Hepatocyte (in vitro differentiated cells): ENCODE results near the gene RRP12. TPM values are rescaled to one million over a fixed set of nuclear protein-coding genes. Genes with fewer than 3 reads are reported as not detected.

Experiments used
- DNase-seq: peaks from one replicate; pipeline ENCODE4 v3.0.0-alpha.2; 2016; ENCODE audit warnings: low spot score
- H2AFZ ChIP-seq: fragments of 200-600 bp; sonication (generic); 2 replicates; pipeline ENCODE4 v1.6.0; 2016; ENCODE audit warnings: antibody characterized with exemption, mild to moderate bottlenecking
- H3K27ac ChIP-seq: fragments of 200-600 bp; sonication (generic); 2 replicates; pipeline ENCODE4 v1.5.1; 2016; ENCODE audit warnings: mild to moderate bottlenecking
- H3K27me3 ChIP-seq: fragments of 200-600 bp; sonication (generic); 2 replicates; pipeline ENCODE4 v1.6.1; 2016
- H3K36me3 ChIP-seq: fragments of 200-600 bp; sonication (generic); replicated peaks from 2 replicates; pipeline ENCODE4 v1.5.1; 2016; ENCODE audit warnings: low read depth; ENCODE audit not compliant: insufficient read depth
- H3K4me1 ChIP-seq: fragments of 200-600 bp; sonication (generic); 2 replicates; pipeline ENCODE4 v1.5.1; 2016; ENCODE audit warnings: mild to moderate bottlenecking, moderate library complexity; ENCODE audit not compliant: insufficient read depth
- H3K4me2 ChIP-seq: fragments of 200-600 bp; sonication (generic); 2 replicates; pipeline ENCODE4 v1.6.0; 2016
- H3K4me3 ChIP-seq: fragments of 200-600 bp; sonication (generic); 2 replicates; pipeline ENCODE4 v1.5.1; 2016; ENCODE audit warnings: mild to moderate bottlenecking
- H3K79me2 ChIP-seq: fragments of 200-600 bp; sonication (generic); 2 replicates; pipeline ENCODE4 v1.6.0; 2017; ENCODE audit warnings: mild to moderate bottlenecking
- H3K9me2 ChIP-seq: fragments of 200-600 bp; sonication (generic); replicated peaks from 2 replicates; pipeline ENCODE4 v1.6.0; 2017; ENCODE audit warnings: mild to moderate bottlenecking; ENCODE audit not compliant: insufficient read depth
- H3K9me3 ChIP-seq: fragments of 200-600 bp; sonication (generic); 2 replicates; pipeline ENCODE4 v1.5.1; 2016; ENCODE audit warnings: low read depth, mild to moderate bottlenecking
- H4K20me1 ChIP-seq: fragments of 200-600 bp; sonication (generic); 2 replicates; pipeline ENCODE4 v1.6.0; 2016; ENCODE audit warnings: mild to moderate bottlenecking; ENCODE audit not compliant: insufficient read depth, poor library complexity, severe bottlenecking
- CTCF ChIP-seq: fragments of 200-600 bp; sonication (generic); IDR thresholded peaks from 2 replicates; pipeline ENCODE4 v1.5.1; 2016; ENCODE audit warnings: antibody characterized with exemption, mild to moderate bottlenecking; ENCODE audit not compliant: poor library complexity
- EZH2 ChIP-seq: fragments of 200-600 bp; sonication (generic); IDR thresholded peaks from 2 replicates; pipeline ENCODE4 v1.6.1; 2016; ENCODE audit warnings: antibody characterized with exemption, mild to moderate bottlenecking, borderline replicate concordance
- EZH2phosphoT487 ChIP-seq: fragments of 200-600 bp; sonication (generic); IDR thresholded peaks from one replicate; pipeline ENCODE4 v1.6.1; 2018; ENCODE audit warnings: antibody characterized with exemption, mild to moderate bottlenecking, low read depth, moderate library complexity; ENCODE audit not compliant: unreplicated experiment, severe bottlenecking
- WGBS: methylation state at CpG from one replicate; pipeline ENCODE4 v1.1.6; 2016; ENCODE audit warnings: low lambda C conversion rate; ENCODE audit errors: missing lambda C conversion rate; 5-methylcytosine and 5-hydroxymethylcytosine counted together
- polyA plus RNA-seq: library from polyadenylated mRNA; unstranded; fragments of >200 nt; fragmentation: Nextera tagmentation; extraction: Ambion mirVana; gene quantifications from 2 replicates; pipeline ENCODE4 v1.2.1, GENCODE V29; 2016
- total RNA-seq: library from RNA; depleted of rRNA; stranded (reverse); fragments of >200 nt; gene quantifications from 2 replicates; pipeline ENCODE4 v1.2.3, GENCODE V29; 2014

The RRP12 gene
- total and polyA plus RNA-seq, 2 experiments from 2014 or later, result 10.6 to 20.6 TPM

- no peaks in the 10 kb centered on the region for H3K36me3 ChIP-seq
- H3K9me3 ChIP-seq, result no peaks in the 10 kb centered on the region
- no peak overlapping the region for H3K27ac ChIP-seq
- no peaks in the 10 kb centered on the region for H4K20me1 ChIP-seq
- H3K4me1 ChIP-seq, result no peaks in the 10 kb centered on the region
- TF ChIP-seq CTCF, result no peak
- no peak for TF ChIP-seq EZH2phosphoT487
- TF ChIP-seq EZH2, result no peak
- no peaks in the 10 kb centered on the region for H3K27me3 ChIP-seq
- no peak for DNase-seq
- H3K79me2 ChIP-seq, result no peaks in the 10 kb centered on the region
- no peak overlapping the region for H2AFZ ChIP-seq
- WGBS, result 97% methylated on average over 4 of the region's 4 CpGs
- no peak overlapping the region for H3K4me3 ChIP-seq
- H3K9me2 ChIP-seq, result no peaks in the 10 kb centered on the region
- H3K4me2 ChIP-seq, result no peak overlapping the region
These were observed 38.1 kb downstream of the RRP12 start for GRCh38 chr10:97363071-97363470.

- Histone ChIP-seq H3K4me3 (no peak overlapping the region), H3K79me2 (no peaks in the 10 kb centered on the region), H3K4me2 (no peak overlapping the region), H3K4me1 (no peaks in the 10 kb centered on the region), H3K36me3 (no peaks in the 10 kb centered on the region), H2AFZ (no peak overlapping the region), H4K20me1 (no peaks in the 10 kb centered on the region), H3K27me3 (no peaks in the 10 kb centered on the region), H3K27ac (no peak overlapping the region), H3K9me2 (no peaks in the 10 kb centered on the region), H3K9me3 (no peaks in the 10 kb centered on the region)
- TF ChIP-seq EZH2, result no peak
- TF ChIP-seq EZH2phosphoT487, result no peak
- TF ChIP-seq CTCF, result no peak
- WGBS, result 91% methylated on average over 11 of the region's 11 CpGs
- no peak for DNase-seq
These were observed 38.7 kb downstream of the RRP12 start for GRCh38 chr10:97362310-97363033.

- Histone ChIP-seq H3K4me3 (no peak overlapping the region), H3K4me1 (no peaks in the 10 kb centered on the region), H3K79me2 (no peaks in the 10 kb centered on the region), H3K27me3 (no peaks in the 10 kb centered on the region), H3K9me3 (no peaks in the 10 kb centered on the region), H2AFZ (no peak overlapping the region), H3K9me2 (no peaks in the 10 kb centered on the region), H4K20me1 (no peaks in the 10 kb centered on the region), H3K4me2 (no peak overlapping the region), H3K36me3 (no peaks in the 10 kb centered on the region), H3K27ac (no peak overlapping the region)
- DNase-seq, result no peak
- over 99% methylated on average over 11 of the region's 11 CpGs for WGBS
- no peak for TF ChIP-seq CTCF
- no peak for TF ChIP-seq EZH2
- no peak for TF ChIP-seq EZH2phosphoT487
These were observed 39.6 kb downstream of the RRP12 start for GRCh38 chr10:97361537-97361901.
